Embryonic facial prominence (tissue), 1 donor: ENCODE data around the gene CDCA4.
"Not testable (repeated sequence)": the region's sequence is repeated elsewhere in the genome, so short reads cannot be mapped to it uniquely, and the experiment has no call there.

Experiments
- DNase-seq: peaks from one replicate; pipeline ENCODE4 v3.0.0-alpha.2; 2016; ENCODE audit errors: extremely low spot score

CDCA4 gene

GRCh38 chr14:105020815-105021655, at the start of gene CDCA4:
Gene CDCA4 (minus strand): TSS chr14:105021083. CDS start chr14:105011929, 9,154 bp downstream.
- DNase-seq, result peak; percentile 93

- no peak for DNase-seq
Observed at GRCh38 chr14:105069871-105070759, 49.2 kb upstream of the CDCA4 start.

- no peak for DNase-seq
Observed at GRCh38 chr14:105069522-105069870, 48.6 kb upstream of the CDCA4 start.

GRCh38 chr14:105068818-105069217, 47.9 kb upstream of the CDCA4 start:
- DNase-seq, result no peak

- DNase-seq, result no peak
Observed at GRCh38 chr14:105067969-105068301, 47.1 kb upstream of the CDCA4 start.

GRCh38 chr14:105067140-105067968, 46.5 kb upstream of the CDCA4 start:
- DNase-seq, result no peak

- no peak for DNase-seq
Observed at GRCh38 chr14:105066240-105067071, 45.6 kb upstream of the CDCA4 start.

- DNase-seq, result no peak
Observed at GRCh38 chr14:105065280-105066228, 44.7 kb upstream of the CDCA4 start, which contains the start of gene GPR132. Gene GPR132 (minus strand): TSS chr14:105065430. CDS start chr14:105055420, 10,010 bp downstream.

GRCh38 chr14:105064721-105065143, 43.8 kb upstream of the CDCA4 start:
- DNase-seq, result no peak

- no peak for DNase-seq
Observed at GRCh38 chr14:105064001-105064400, 43.1 kb upstream of the CDCA4 start.

GRCh38 chr14:105063506-105063905, 42.6 kb upstream of the CDCA4 start:
- DNase-seq, result not testable (repeated sequence)

- no peak for DNase-seq
Observed at GRCh38 chr14:105063056-105063455, 42.2 kb upstream of the CDCA4 start.

GRCh38 chr14:105062048-105062433, 41.2 kb upstream of the CDCA4 start:
- no peak for DNase-seq

- DNase-seq, result no peak
Observed at GRCh38 chr14:105061428-105062047, 40.7 kb upstream of the CDCA4 start.

GRCh38 chr14:105060751-105061427, 40.0 kb upstream of the CDCA4 start:
- DNase-seq, result no peak

GRCh38 chr14:105059925-105060565, 39.2 kb upstream of the CDCA4 start:
- no peak for DNase-seq

- DNase-seq, result no peak
Observed at GRCh38 chr14:105059035-105059924, 38.4 kb upstream of the CDCA4 start.
